ENCODE results near the gene ADRA2A.

The ADRA2A gene

GRCh38 chr10:111076682-111077478 lies at the start of gene ADRA2A:
ADRA2A (plus strand) TSS chr10:111077029; CDS start chr10:111077997, 968 bp downstream.
- DNase-seq (ENCODE audit: low read depth) = peak; percentile 29

GRCh38 chr10:111030042-111030750 lies 46.6 kb upstream of the ADRA2A start:
- DNase-seq (ENCODE audit: low read depth) = no peak

GRCh38 chr10:111034598-111035310 lies 42.1 kb upstream of the ADRA2A start:
- no peak for DNase-seq (ENCODE audit: low read depth)

GRCh38 chr10:111035542-111035941 lies 41.3 kb upstream of the ADRA2A start:
- DNase-seq (ENCODE audit: low read depth) = no peak

GRCh38 chr10:111037858-111038257 lies 39.0 kb upstream of the ADRA2A start:
- DNase-seq (ENCODE audit: low read depth) = no peak

- no peak for DNase-seq (ENCODE audit: low read depth)
These were observed 37.3 kb upstream of the ADRA2A start for GRCh38 chr10:111039522-111039921.

GRCh38 chr10:111057006-111057405 lies 19.8 kb upstream of the ADRA2A start:
- no peak for DNase-seq (ENCODE audit: low read depth)

- DNase-seq (ENCODE audit: low read depth) = no peak
These were observed 13.4 kb upstream of the ADRA2A start for GRCh38 chr10:111063471-111063870.

GRCh38 chr10:111072232-111072631 lies 4.6 kb upstream of the ADRA2A start:
- DNase-seq (ENCODE audit: low read depth) = no peak

- DNase-seq (ENCODE audit: low read depth) = no peak
These were observed 1.1 kb upstream of the ADRA2A start for GRCh38 chr10:111075577-111076185.

- peak; percentile 24 for DNase-seq (ENCODE audit: low read depth)
These were observed 593 bp upstream of the ADRA2A start for GRCh38 chr10:111076191-111076681.

- DNase-seq (ENCODE audit: low read depth) = no peak
These were observed 603 bp downstream of the ADRA2A start for GRCh38 chr10:111077479-111077784.

GRCh38 chr10:111077785-111078504 lies 1.1 kb downstream of the ADRA2A start:
- DNase-seq (ENCODE audit: low read depth) = no peak

- no peak for DNase-seq (ENCODE audit: low read depth)
These were observed 1.8 kb downstream of the ADRA2A start for GRCh38 chr10:111078505-111079185.

- DNase-seq (ENCODE audit: low read depth) = no peak
These were observed 2.5 kb downstream of the ADRA2A start for GRCh38 chr10:111079241-111079760.

GRCh38 chr10:111079781-111080180 lies 3.0 kb downstream of the ADRA2A start:
- DNase-seq (ENCODE audit: low read depth) = no peak

- no peak for DNase-seq (ENCODE audit: low read depth)
These were observed 3.4 kb downstream of the ADRA2A start for GRCh38 chr10:111080224-111080623.

GRCh38 chr10:111081595-111081994 lies 4.8 kb downstream of the ADRA2A start:
- no peak for DNase-seq (ENCODE audit: low read depth)

- no peak for DNase-seq (ENCODE audit: low read depth)
These were observed 5.5 kb downstream of the ADRA2A start for GRCh38 chr10:111082102-111082975.
